ENCODE measurements around the gene PACS1.

PACS1 gene

GRCh38 chr11:66266378-66267038, 196.4 kb downstream of the PACS1 start:
- TF ChIP-seq CTCF (IDR thresholded peaks at IDR 0.05; ENCODE audit: low read depth, low read length): no peak
- peak overlapping the region; percentile 98 for H3K4me3 ChIP-seq (ENCODE audit: low read depth, low read length)

DNA sequence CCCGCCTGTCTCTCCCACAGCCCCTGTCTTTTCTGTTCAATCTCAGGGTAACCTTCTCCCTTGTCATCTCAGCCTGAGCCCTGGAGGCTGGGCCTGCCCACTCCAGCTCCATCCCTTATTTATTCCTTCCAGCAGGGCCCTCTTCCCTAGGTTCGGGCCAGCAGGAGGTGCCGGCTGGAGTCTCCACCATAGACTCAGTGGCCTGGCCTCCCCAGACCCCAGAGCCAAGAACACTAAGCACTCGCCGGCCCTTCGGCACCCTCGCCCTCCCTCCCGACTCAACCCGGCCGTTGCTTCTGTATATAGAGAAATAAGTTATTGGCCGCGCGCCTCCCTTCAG, 196.9 kb downstream of the PACS1 start:
- TF ChIP-seq CTCF (IDR thresholded peaks at IDR 0.05; ENCODE audit: low read depth, low read length): no peak
- peak overlapping the region; percentile 98 for H3K4me3 ChIP-seq (ENCODE audit: low read depth, low read length)

GRCh38 chr11:66267379-66268243, 197.5 kb downstream of the PACS1 start:
- H3K4me3 ChIP-seq (ENCODE audit: low read depth, low read length): peak overlapping the region; percentile 98
- no peak for TF ChIP-seq CTCF (IDR thresholded peaks at IDR 0.05; ENCODE audit: low read depth, low read length)

GRCh38 chr11:66268244-66268951, 198.3 kb downstream of the PACS1 start, which contains the start of gene RAB1B:
Gene RAB1B, plus strand, starts transcription at chr11:66268639. Its CDS starts 41 bp downstream, at chr11:66268680.
- H3K4me3 ChIP-seq (ENCODE audit: low read depth, low read length): peak within 1 kb of the TSS; percentile 98
- no peak for TF ChIP-seq CTCF (IDR thresholded peaks at IDR 0.05; ENCODE audit: low read depth, low read length)

- 0 out of 2 replicates have a peak, but pooled peaks have one; percentile 15 for TF ChIP-seq CTCF (IDR thresholded peaks at IDR 0.05; ENCODE audit: low read depth, low read length)
- peak overlapping the region; percentile 98 for H3K4me3 ChIP-seq (ENCODE audit: low read depth, low read length)
Measured at GRCh38 chr11:66268952-66269905, 199.2 kb downstream of the PACS1 start.

DNA sequence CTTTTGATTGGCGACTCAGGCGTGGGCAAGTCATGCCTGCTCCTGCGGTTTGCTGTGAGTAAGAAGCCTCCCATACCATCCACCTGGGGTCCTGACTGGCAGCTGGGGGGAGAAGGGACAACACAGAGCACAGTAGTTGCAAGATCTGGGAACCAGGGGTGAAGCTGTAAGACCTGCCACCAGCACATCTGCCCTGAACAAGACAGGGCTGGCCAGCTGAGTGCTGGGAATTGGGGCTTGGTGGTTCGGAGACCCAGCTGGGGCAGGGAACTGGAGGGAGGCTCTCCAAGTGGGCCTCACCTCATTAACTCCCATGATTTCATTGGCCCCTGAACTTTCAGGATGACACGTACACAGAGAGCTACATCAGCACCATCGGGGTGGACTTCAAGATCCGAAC, 201.7 kb downstream of the PACS1 start:
- no peak for TF ChIP-seq CTCF (IDR thresholded peaks at IDR 0.05; ENCODE audit: low read depth, low read length)

More for the DNA sequence above, 201.7 kb downstream of the PACS1 start:
- no peak overlapping the region for H3K4me3 ChIP-seq (ENCODE audit: low read depth, low read length)
